Hematopoietic multipotent progenitor cell treated with erythropoietin and hydrocortisone succinate and interleukin-3 and kit ligand, for 8 days (in vitro differentiated cells): Measurements from ENCODE around the gene TOE1.
A peak's percentile ranks its signal among the peaks of the same experiment; 100 is the strongest.
"Not testable (repeated sequence)": the region's sequence is repeated elsewhere in the genome, so short reads cannot be mapped to it uniquely, and the experiment has no call there.

Experiments
- DNase-seq: peaks from one replicate; pipeline ENCODE4 v3.0.0-alpha.2; 2015

The TOE1 gene

DNA sequence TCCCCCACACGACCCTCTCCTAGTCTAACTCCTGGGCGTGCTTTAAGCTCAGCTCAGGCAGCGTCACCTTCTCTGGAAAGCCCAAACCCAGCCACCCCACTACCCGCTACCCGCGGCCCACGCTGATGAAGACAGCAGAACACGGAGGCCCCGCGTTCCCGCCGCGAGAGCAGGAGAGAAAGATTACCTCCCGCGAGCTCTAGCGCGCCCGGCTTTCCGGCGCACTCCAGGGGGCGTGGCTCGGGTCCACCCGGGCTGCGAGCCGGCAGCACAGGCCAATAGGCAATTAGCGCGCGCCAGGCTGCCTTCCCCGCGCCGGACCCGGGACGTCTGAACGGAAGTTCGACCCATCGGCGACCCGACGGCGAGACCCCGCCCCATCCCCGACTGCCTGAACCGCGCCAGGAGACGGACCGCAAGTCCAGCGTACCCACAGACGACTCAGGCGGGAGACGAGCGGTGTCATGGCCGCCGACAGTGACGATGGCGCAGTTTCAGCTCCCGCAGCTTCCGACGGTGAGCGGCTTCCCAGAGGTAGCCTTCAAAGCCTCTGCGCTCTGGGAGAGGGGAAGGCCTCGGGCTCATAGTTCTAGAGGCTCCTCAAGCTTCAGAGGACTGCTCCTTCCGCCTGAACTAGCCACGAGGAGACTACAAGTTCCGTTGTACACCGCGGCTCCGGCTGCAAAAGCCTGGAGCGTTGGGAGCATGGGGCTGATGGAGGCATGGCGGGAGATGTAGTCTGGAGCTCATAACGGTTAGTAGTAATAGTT lies at the start of gene TOE1, which contains the start of gene MUTYH:
TOE1 (plus strand) TSS at position 382 of the 770 bp plus-strand sequence; CDS start at position 465, 83 bp downstream.
MUTYH (minus strand) TSS at position 652 of the 770 bp plus-strand sequence. CDS start 5,935 bp downstream, outside the sequence.
- DNase-seq, result peak; percentile 92

DNA sequence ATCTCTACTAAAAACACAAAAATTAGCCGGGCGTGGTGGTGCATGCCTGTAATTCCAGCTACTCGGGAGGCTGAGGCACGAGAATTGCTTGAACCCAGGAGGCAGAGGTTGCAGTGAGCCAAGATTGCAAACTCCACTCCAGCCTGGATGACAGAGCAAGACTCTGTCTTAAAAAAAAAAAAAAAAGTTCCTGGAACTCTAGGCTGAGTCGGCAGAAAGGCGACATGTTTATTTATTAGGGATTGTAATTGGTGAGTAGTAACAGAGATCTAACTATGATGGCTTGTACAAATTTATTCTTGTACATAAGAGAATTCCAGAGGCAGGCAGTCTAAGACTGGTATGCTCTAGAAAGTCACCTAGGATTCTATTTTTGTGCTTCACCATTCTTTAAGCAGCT lies 49.0 kb upstream of the TOE1 start:
- DNase-seq, result not testable (repeated sequence)

DNA sequence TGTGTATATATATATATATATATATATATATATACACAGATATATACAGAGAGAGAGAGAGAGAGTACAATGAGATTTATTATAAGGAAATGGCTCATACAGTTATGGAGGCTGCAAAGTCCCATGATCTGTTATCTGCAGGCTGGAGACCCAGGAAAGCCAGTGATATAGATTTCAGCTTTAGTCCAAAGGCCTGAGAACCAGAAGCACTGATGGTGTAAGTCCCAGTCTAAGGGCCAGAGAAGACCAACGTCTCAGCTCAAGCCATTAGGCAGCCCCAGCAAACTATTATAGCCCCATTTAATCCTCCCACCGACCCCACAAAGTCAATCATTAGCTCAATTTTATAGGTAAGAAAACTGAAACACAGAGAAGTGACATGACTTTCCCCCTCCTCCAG lies 48.3 kb upstream of the TOE1 start:
- DNase-seq, result no peak

DNA sequence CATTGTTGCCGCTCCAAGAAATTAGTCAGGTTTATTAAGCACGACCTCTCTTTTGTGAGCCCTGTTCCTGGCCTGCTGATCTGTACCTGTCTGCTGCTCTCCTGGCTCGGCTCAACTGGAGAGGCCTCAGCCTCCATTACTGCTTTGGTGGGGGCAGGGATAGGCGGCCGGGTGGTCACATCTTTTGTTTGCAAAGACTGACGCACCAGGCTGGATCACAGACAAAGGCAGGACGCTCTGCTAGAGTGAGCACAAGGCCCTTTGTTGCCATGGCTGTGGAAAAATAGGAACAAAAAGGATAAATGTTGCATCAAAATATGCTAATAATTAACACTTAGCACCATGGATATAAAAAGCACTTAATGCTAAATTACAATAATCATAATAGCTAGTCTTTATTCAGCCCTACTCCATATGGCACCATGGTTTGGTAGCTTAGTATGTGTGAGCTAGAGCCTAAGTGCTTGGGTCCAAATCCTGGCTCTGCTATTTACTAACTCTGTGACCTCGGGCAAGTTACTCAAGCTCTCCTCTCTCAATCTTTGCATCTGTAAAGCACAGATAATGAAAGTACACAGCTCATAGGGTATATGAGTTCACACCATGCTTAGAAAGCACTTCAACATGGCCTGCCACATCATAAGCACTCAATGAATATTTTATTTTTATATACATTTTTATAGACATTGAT lies 42.2 kb upstream of the TOE1 start:
- no peak for DNase-seq

DNA sequence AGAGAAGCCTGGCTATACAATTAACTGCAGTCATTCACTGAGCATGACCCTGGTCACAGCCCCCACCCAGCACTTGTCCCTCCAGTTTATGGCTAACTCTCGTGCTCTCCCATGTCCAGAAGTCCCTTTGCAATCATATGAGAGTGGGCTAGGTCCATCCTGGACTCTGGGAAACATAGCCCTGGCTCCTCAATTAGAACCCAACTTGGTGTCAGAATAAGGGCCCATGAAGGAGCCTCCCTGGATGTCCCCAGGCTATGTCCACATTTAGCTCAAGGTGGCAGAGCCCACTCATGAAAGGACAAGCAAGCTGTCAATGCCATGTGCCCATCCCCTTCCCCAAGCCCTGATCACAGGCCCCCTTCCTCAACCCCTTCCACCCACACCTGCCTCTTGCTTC lies 40.7 kb upstream of the TOE1 start:
- no peak for DNase-seq

DNA sequence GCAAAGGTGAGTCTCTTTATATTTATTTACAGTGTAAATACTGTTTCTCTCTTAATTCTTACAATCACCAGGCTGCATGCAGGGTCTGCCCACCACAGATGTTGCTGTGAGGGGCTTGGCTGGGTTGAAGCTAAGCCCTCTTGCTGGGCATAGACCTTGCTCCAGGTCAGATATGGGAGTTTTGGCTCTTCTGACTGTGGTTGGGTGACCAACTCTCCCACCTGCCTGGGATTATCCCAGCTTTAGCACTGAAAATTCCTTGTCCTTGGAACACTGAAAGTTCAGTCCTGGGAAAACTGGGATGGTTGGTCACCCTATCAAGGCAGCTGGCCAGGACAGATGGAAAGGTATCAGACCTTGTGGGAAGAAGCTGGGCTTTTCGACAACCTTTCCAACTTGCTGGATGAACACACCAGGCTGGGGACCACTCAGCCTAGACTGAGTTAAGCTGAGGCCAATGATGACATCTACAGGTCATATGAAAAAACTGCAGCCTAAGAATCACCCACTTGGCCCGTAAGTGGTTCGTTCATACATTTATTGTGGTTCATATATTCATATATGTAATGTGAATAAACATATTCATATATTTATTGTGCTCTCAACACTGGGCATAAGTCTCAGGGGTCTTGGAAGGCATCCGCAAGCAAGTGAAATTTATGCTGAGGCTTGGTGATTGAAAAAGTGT lies 39.8 kb upstream of the TOE1 start:
- DNase-seq, result peak; percentile 88

DNA sequence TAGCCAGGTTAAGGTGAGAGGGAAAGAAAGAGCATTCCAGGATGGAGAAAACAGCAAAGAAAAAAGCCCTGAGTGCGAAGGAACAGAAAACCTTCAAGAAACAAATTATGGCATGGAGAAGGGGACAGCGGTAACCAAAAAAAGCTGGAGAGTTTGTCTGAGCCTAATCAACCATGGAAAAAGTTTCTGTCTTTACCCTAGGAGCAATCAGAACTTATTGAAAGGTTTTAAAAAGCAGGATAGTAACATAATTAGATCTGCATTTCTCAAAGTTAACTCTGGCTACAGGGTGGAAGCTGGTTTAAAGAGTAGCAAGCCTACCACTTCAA lies 39.3 kb upstream of the TOE1 start:
- no peak for DNase-seq

DNA sequence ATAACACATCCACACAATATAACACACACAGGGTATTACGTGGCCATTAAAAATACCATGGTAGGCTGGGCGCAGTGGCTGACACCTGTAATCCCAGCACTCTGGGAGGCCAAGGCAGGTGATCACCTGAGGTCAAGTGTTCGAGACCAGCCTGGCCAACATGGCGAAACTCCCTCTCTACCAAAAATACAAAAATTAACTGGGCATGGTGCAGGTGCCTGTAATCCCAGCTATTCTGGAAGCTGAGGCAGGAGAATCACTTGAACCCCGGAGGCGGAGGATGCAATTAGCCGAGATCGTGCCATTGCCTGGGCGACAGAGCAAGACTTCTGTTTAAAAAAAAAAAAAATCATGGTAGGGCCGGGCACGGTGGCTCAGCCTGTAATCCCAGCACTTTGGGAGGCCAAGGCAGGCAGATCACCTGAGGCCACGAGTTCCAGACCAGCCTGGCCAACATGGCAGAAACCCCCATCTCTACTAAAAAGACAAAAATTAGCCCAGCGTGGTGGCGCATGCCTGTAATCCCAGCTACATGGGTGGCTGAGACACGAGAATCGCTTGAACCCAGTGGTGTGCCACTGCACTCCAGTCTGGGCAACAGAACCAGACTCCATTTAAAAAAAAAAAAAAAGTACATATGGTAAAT lies 37.3 kb upstream of the TOE1 start:
- no peak for DNase-seq

DNA sequence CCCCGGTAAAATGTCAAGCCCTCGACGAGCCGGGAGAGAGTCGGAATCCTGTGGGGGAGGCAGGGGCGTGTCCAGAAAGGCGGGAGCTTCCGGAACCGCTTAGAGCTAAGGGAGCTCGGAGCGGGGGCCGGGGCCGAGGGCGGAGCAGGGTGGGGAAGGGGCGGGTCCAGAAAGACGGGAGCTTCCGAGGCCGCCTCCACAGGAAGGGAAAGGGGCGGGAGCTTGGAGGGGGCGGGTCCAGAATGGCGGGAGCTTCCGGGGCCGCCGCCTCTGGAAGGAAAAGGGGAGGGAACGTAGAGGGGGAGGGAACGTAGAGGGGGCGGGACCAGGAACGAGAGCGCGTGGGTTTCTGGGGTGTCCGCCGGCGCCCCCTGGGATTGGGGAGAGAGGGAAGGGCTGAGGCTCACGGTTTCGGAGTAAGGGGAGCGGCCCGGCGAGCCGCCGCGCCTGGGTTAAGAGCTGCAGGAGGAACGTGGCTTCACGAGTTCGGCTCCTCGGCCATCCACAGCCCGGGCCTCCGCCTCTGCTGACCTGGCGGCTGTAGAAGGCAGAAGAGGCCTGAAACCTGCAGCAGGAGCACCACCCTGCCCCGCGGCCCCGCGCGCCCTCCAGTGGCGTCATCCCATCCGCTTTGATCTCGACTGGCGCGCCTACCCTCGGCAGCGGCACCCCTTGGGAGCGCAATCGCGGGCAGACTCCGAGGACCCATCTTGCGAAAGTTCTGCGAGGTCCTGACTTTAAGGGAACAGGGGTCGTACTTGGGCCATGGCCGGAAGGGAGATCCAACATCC lies 36.3 kb upstream of the TOE1 start:
- peak; percentile 95 for DNase-seq

DNA sequence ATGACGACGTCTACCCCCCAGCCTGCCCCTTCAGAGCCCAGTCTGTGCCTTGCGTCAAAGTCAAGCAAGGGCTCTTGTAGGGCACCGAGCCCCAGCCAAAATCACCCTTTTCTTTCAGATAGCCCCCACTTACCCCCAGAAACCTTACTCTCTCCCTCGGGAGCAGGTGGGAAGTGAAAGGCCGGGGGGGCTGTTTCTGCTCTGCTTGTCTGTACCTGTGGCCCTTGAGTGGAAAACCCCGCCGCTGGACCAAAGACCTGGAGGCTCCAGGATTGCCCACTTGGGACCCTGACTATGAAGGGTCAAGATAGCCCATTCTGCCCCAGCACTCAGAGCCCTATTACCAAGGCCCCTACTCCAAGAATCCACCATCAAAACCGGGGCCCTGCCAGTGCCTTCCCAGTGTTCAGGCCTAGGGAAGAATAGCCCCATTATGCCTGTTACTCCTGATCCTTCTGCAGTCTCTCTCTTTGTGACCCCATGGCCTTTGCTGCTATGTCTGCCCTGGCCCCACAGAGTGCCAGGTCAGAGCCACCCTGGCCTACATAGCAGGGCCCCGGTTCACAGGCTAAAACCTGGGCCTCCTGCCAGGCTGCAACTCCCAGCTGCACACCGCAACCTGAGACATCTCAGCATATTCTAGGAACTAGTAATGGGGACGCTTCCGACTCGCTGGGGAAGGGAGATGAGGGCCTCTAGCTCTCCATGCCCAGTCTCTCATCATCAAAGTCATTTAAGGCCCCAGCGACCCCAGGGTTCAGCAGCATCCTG lies 35.5 kb upstream of the TOE1 start:
- peak; percentile 42 for DNase-seq

DNA sequence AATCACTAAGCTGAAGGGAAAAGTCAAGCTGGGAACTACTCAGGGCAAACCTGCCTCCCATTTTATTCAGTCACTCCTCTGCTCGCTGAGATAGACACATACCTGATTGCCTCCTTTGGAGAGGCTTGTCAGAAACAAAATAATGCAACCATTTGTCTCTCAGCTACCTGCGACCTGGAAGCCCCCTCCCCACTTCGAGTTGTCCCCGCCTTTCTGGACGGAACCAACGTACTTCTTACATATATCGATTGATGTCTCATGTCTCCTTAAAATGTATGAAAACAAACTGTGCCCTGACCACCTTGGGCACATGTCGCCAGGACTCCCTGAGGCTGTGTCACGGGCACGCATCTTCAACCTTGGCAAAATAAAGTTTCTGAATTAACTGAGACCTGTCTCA lies 34.7 kb upstream of the TOE1 start:
- DNase-seq, result no peak

DNA sequence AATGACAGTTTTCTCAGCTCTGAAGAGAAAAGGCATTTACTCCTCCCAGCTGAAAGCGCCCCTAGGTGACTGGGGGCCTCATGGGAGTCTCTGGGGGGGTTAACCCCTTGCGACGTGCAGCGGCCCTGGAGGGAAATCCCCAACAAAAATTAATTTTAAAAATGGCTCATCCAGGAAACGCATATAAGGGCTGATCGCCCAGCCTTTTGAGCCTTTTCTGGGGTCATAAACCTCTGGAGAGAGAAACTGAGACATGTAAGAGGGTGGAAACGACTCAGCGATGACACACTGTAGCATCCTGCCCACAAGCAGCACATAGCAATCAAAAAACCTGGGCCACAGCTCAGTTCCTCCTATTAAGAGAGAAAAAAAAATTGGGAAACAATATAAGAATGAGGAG lies 33.7 kb upstream of the TOE1 start:
- DNase-seq, result no peak

DNA sequence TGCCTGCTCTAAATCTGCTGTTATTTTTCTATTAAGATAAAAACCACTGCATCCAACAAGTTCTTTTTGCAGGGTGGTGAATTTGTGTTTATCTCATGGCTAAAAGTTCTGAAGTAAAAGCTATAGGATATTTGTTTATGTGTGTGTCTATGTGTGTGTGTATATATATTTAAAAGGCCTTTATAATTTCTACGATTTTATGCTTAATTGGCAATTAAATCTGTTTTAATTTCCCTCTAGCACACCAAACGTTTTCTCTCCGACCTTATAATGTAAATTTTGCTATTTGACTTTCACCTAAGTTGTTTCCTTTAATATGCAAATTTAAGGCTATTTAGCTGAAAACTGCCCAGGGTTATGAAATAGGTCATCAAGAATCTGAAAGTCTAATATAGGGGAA lies 33.1 kb upstream of the TOE1 start:
- no peak for DNase-seq

DNA sequence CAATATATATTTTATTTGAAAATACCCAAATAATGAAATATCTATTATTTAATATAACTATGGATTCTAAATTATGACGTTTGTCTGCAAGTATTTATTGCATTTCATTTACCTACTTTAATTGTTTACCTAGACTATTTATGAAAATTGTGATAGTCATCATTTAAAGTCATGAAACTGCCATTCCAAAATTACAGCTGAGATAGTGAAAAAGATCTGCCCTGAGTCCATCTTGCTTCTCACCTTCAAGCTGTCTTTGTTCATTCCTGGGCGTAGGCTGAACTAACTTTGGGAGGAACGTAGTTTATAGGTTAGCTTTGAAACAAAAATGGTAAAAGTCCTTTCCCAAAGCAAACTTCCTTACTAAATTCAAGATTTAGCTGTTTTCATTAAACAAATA lies 25.7 kb upstream of the TOE1 start:
- no peak for DNase-seq

DNA sequence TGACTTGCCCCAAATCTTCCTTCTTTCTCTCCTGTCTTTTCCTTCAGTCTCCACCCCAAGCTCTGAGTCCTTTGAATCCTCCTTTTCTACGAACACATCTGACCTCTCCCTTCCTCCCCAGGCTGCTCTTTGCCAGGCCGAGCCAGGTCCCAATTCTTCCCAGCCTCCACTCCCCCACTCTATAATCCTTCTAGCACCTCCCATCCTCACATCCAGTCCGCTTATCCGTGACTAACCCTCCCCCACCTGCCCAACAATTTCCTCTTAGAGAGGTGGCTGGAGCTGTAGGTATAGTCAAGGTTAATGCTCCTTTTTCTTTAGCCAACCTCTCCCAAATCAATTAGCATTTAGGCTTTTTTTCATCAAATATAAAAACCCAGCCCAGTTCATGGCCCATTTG lies 22.8 kb upstream of the TOE1 start:
- no peak for DNase-seq

DNA sequence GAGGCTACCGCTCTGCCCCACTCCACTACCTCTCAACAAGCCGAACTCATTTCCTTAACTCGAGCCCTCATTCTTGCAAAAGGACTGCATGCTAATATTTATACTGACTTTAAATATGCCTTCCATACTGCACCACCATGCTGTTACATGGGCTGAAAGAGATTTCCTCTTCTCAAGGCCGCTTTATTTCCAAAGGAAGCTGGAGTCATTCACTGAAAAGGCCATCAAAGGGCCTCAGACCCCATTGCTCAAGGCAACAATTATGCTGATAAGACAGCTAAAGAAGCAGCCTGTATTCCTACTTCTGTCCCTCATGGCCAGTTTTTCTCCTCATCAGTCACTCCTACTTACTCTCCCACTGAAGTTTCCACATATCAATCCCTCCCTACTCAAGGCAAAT lies 20.2 kb upstream of the TOE1 start:
- DNase-seq, result no peak

DNA sequence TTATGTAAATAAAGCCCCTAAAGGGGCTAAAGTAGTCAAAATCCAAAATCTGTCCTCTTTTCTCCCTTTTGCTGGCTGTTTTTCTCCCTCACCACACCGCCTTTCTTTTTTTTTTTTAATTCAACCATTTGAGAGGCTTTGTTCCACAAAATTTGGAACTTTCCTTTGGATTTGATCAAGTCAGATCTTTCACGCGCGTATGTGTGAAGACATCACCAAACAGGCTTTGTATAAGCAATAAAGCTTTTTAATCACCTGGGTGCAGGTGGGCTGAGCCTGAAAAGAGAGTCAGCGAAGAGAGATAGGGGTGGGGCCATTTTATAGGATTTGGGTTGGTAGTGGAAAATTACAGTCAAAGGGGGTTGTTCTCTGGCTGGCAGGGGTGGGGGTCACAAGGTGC lies 18.5 kb upstream of the TOE1 start:
- DNase-seq, result no peak

DNA sequence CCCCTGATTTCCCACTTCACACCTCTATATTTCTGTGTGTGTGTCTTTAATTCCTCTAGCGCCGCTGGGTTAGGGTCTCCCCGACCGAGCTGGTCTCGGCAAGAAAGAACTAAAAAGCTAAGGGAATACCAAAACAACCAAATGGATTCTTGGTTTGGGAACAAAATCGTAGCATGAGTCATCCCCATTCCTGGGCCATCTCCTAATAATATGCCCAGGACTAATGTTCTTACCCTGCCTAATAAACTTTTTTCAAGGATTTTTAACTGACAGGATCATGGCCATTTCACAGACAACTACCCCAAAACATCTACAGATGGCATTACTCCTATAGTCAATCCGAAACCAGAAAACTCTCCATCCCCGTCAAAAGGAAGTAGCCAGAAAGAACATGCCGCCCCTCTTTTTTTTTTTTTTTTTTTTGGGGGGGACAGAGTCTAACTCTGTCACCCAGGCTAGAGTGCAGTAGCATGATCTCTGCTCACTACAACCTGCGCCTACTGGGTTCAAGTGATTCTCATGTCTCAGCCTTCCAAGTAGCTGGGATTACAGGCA lies 17.4 kb upstream of the TOE1 start:
- no peak for DNase-seq

DNA sequence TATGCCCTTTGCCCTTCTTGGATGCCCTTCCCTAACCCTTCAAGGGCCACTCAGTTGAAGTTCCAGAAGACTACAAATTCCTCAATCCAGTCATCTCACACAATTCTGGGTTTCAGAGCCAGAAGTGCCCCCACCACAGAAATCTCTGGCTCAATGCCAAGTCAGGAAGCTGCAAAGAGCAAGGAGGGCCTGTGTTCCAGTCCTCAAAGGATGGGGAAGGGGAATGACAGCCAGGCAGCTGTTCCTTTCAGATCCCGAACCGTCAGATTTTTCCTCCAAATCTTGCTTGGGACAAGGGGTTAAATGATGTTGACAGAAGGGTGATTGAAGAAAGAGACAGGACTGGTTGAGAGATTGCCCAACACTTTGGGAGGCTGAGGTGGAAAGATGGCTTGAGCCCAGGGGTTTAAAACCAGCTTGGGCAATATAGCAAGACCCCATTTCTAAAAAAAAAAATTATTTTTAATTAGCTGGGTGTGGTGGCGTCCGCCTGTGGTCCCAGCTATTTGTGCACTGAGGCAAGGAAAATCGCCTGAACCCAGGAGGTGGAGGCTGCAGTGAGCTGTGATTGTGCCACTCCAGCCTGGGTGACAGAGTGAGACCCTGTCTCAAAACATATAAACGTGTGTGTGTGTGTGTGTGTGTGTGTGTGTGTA lies 14.0 kb upstream of the TOE1 start:
- no peak for DNase-seq

DNA sequence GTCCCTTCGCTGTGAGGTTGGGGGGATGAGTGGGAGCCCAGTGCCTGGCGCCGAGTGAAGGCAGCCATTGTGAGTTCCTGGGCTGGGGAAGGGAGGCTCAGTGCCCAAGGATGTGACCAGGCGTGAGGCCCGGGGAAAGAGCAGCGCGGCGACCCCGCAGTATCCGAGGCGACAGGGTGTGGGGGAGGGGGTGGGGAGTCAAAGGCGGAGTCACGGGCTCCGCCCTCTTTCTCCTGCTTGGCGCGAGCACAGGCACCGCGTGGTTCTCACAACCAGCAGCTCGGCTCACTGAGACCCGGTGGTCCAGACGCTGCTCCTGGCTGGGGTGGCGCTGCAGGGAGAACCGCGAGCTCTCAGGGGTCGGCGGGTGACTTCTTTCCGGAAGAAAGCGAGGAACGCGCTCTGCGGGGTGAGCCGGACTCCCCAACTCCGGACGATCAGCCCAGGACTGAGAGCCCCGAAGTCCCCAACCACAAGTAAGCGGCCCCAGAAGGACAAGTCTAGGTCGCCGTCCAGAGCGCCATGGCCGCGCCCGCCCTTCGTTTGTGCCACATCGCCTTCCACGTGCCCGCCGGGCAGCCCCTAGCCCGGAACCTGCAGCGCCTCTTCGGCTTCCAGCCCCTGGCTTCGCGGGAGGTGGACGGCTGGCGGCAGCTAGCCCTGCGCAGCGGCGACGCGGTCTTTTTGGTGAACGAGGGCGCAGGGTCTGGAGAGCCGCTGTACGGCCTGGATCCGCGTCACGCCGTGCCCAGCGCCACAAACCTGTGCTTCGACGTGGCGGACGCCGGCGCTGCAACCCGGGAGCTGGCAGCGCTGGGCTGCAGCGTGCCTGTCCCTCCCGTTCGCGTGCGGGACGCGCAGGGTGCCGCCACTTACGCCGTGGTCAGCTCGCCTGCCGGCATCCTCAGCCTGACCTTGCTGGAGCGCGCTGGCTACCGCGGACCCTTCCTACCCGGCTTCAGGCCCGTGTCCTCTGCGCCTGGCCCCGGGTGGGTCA lies 13.0 kb upstream of the TOE1 start, which contains the start of gene HPDL:
HPDL (plus strand) TSS at position 269 of the 997 bp plus-strand sequence; CDS start at position 523, 254 bp downstream.
- peak; percentile 79 for DNase-seq
